Measurements from ENCODE around the gene NEK7.

The NEK7 gene

DNA sequence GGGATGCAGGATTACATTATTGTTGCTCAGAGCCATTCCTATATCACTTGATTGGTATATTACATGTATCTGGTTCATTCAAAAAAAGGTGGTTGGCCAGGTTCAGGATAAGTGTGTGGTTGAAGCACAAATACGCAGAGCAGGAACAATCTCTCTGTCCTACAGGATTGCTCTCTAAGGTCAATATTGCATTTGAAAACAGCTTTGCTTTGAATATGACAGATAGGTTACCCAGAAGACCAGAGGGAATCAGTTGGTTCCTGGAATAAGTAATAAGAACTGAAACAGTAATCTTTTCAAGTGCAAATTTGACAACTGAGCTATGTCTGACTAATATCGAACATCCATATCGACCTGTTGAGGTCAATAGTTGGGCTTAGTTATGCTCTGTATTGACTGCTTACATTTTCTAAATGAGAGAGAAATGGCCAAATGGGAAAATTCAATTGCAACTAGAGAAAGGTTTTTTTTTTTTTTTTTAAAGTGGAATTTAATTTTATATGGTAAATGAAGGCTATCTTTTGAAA, 206.9 kb downstream of the NEK7 start:
- no peak for DNase-seq

DNA sequence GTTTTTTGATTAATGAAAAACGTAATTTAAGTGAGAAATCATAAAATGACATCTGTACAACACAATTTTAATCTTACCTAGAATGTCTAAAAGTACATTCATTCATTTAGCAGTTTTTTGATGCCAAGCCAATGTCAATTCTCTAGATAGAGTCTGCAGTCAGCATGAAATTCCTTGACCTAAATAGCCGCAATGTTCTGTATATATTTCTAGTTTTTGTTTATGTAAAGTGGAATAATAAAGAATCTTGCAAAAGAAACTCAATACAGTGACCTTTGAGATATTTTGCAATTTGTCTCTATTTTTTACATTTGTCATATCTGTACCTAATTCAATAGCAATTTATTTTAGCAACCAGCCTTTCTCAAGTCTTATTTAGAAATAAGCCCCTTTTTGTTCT, 207.7 kb downstream of the NEK7 start:
- no peak for DNase-seq

DNA sequence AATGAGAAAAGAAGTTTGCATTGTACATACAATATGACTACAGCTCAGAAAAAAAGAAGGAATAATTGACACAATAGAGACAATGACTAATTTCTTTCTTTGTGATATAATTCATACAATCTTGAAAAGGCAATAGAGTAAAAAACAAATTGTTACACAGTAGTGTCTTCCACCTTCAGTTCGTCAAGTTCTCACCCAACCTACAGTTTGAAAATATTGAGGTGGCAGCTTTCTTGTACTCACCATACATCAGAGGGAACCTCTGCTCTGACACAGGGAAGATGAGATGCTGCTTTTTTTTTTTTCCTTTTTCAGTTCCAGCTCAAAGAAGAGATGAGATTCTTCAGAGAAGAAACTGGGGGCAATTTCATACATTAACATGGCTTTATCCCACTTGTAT, 210.5 kb downstream of the NEK7 start:
- DNase-seq = no peak

- DNase-seq = no peak
Observed at GRCh38 chr1:198370996-198371395, 214.2 kb downstream of the NEK7 start.
